ENCODE data around the gene MSRB3. TPM values are rescaled to one million over a fixed set of nuclear protein-coding genes. Genes with fewer than 3 reads are reported as not detected.

The MSRB3 gene
- total and polyA plus RNA-seq, 2 of the 4 experiments (the other 2 are of a cell fraction) = 31.7 to 35.7 TPM

GRCh38 chr12:65300679-65301349 is 22.3 kb downstream of the MSRB3 start:
- Histone ChIP-seq H2AK9ac (replicated peaks; ENCODE audit: low read depth, low read length, poor library complexity) (no peak overlapping the region), H3K18ac (ENCODE audit: low read depth, low read length) (no peak overlapping the region), H4K20me1 (ENCODE audit: insufficient read depth, low read length) (peaks cover 44% of the 10 kb centered on the region), H4K8ac (ENCODE audit: low read depth in 2 of 2, low read length in 2 of 2) (no peak overlapping the region), H3K4me2 (ENCODE audit: low read depth, low read length) (no peak overlapping the region), H2BK120ac (ENCODE audit: low read depth, low read length) (no peak overlapping the region), H3K56ac (ENCODE audit: extremely low read depth, insufficient read depth, low read length) (no peak overlapping the region), H3K27ac (ENCODE audit: insufficient read depth, low read length) (no peak overlapping the region), H3K9me3 (ENCODE audit: control insufficient read depth, insufficient read depth, low read length) (no peaks in the 10 kb centered on the region), H3K9me1 (ENCODE audit: insufficient read depth, low read length) (peaks cover 9% of the 10 kb centered on the region), H2BK15ac (ENCODE audit: low read depth, low read length) (no peak overlapping the region), H4K5ac (ENCODE audit: low read depth, low read length) (no peak overlapping the region), H3K36me3 (ENCODE audit: control insufficient read depth, insufficient read depth, low read length) (no peaks in the 10 kb centered on the region; the same call in 1 of the 2 replicates), H3K27me3 (ENCODE audit: control insufficient read depth, insufficient read depth, low read length) (no peaks in the 10 kb centered on the region), H3K79me1 (ENCODE audit: low read depth in 1 of 2, low read length in 2 of 2) (peaks cover 27 to 67% of the 10 kb centered on the region in 2 experiments), H2BK20ac (ENCODE audit: low read depth, low read length) (no peak overlapping the region), H2AFZ (replicated peaks; ENCODE audit: low read length, poor library complexity) (no peak overlapping the region), H4K91ac (ENCODE audit: insufficient read depth, low read depth, low read length) (no peak overlapping the region), H2AK5ac (ENCODE audit: low read depth, low read length) (no peak overlapping the region; the same call in 1 of the 2 replicates), H3K4me1 (ENCODE audit: control insufficient read depth, insufficient read depth, low read length) (peaks cover 13% of the 10 kb centered on the region), H3K4me3 (ENCODE audit: insufficient read depth, low read depth, low read length) (no peak overlapping the region), H3K14ac (replicated peaks; ENCODE audit: low read depth, low read length) (no peak overlapping the region), H2BK5ac (ENCODE audit: low read depth, low read length, poor library complexity, severe bottlenecking) (no peak overlapping the region), H3K9ac (ENCODE audit: low read depth, low read length) (no peak overlapping the region), H3K4ac (ENCODE audit: low read depth, low read length) (no peak overlapping the region), H3K23ac (ENCODE audit: low read depth, low read length) (no peak overlapping the region)
- ATAC-seq (ENCODE audit: low read depth) (peak; percentile 27; the same call in 1 of the 2 replicates), DNase-seq (peak; percentile 33)
- 0 out of 2 replicates have a peak, but pooled peaks have one; percentile 15 for TF ChIP-seq SMC3 (IDR thresholded peaks at IDR 0.05; ENCODE audit: low read depth, low read length)
- TF ChIP-seq CEBPB (IDR thresholded peaks at IDR 0.05; ENCODE audit: low read depth, low read length) = no peak
- TF ChIP-seq CTCF (conservative IDR thresholded peaks at IDR 0.05; ENCODE audit: low read depth, low read length) = peak; percentile 43
- TF ChIP-seq USF2 (IDR thresholded peaks at IDR 0.05; ENCODE audit: low read depth, low read length) = peak; percentile 38; the same call in 1 of the 2 replicates
- no peak for TF ChIP-seq CHD1 (IDR thresholded peaks at IDR 0.05; ENCODE audit: low read depth, low read length)
- CTCF ChIA-PET = interaction anchor here (0.6 to 1.9 kb wide), 5 partner anchors 10 to 781 kb away, joined by 3 to 7 read pairs (median 4); no protein-coding TSS in a partner anchor
- BruUV-seq (replicated peaks) = no TSS peak
- intact Hi-C loops (cut with micrococcal nuclease) = loop anchor here (10.0 kb wide), 2 partner anchors 444 to 664 kb away; no protein-coding TSS in a partner anchor
- in situ Hi-C loops (cut with MboI; ENCODE audit: low sequenced_read_pairs) = loop anchor here (10.0 to 25.0 kb wide), 2 partner anchors 386 to 784 kb away; no protein-coding TSS in a partner anchor
- POLR2A ChIA-PET (ENCODE audit: unreplicated experiment) = interaction anchor here (0.6 kb wide), 1 partner anchor 21 kb away, joined by 3 read pairs; no protein-coding TSS in a partner anchor
- dilution Hi-C loops (cut with HindIII; ENCODE audit: low sequenced_read_pairs, unreplicated experiment) = no loop called here
- WGBS, 2 experiments (ENCODE audit: extremely low coverage in 2 of 2, insufficient read length in 1 of 2) = no CpG with 5 or more reads among the region's 3 CpGs

Data from IMR-90 (cell line).